A549 (cell line): ENCODE results near the gene AGRP. TPM values are rescaled to one million over a fixed set of nuclear protein-coding genes. Genes with fewer than 3 reads are reported as not detected.

Experiments used
- ATAC-seq, 2 experiments: fragments of 200-7000 bp in 1 of 2; fragments of >200 bp in 1 of 2; cut with Nextera tagmentation in 1 of 2; cut with Tn5 transposase in 1 of 2; 3 replicates each; pipeline versions ENCODE4 v1.8.0 to v1.9.1; 2018 to 2020; ENCODE audit warnings: mild to moderate bottlenecking in 1 of 2, moderate library complexity in 1 of 2
- CTCF ChIA-PET: fragments of 300-600 bp; sonication (Branson Sonifier 250); formaldehyde crosslinking; extraction: SDS; loops from one replicate; lab custom pipeline; 2021; ENCODE audit warnings: antibody characterized with exemption, inconsistent platforms; lab: Yijun Ruan, JAX
- POLR2A ChIA-PET: fragments of 350-600 bp; formaldehyde crosslinking; extraction: SDS; loops from one replicate; lab custom pipeline; 2021; ENCODE audit warnings: antibody characterized with exemption, inconsistent platforms; lab: Yijun Ruan, JAX
- DNase-seq, 2 experiments: peaks; one replicate each; pipeline versions ENCODE4 v3.0.0 to v3.0.0-alpha.2; 2011 to 2016; ENCODE audit warnings: low read depth in 1 of 2, low spot score in 1 of 2
- FAIRE-seq: peaks from 2 replicates; lab custom pipeline; 2011; peaks lifted over from hg19 to GRCh38; lab: Jason Lieb, UNC
- H3K27ac ChIP-seq, 2 experiments: fragments of >200 bp; sonication (Bioruptor Twin); formaldehyde crosslinking; 3 replicates each; pipeline ENCODE4 v1.5.1; 2016 to 2017
- H3K4me1 ChIP-seq: fragments of >200 bp; sonication (Bioruptor Twin); formaldehyde crosslinking; 3 replicates; pipeline ENCODE4 v1.6.1; 2016
- H3K4me2 ChIP-seq: fragments of >200 bp; sonication (Bioruptor Twin); formaldehyde crosslinking; 3 replicates; pipeline ENCODE4 v1.6.1; 2016
- H3K4me3 ChIP-seq: fragments of >200 bp; sonication (Bioruptor Twin); formaldehyde crosslinking; 3 replicates; pipeline ENCODE4 v1.5.1; 2016
- H3K9me3 ChIP-seq: fragments of >200 bp; sonication (Bioruptor Twin); formaldehyde crosslinking; 3 replicates; pipeline ENCODE4 v1.6.1; 2016
- CBX2 ChIP-seq: fragments of 200-600 bp; sonication (generic); IDR thresholded peaks from 2 replicates; pipeline ENCODE4 v1.6.1; 2016; ENCODE audit warnings: low read depth, mild to moderate bottlenecking, borderline replicate concordance
- EHF ChIP-seq: fragments of 250-450 bp; sonication (Bioruptor Pico); IDR thresholded peaks from 2 replicates; pipeline ENCODE4 v1.5.0; 2020; ENCODE audit warnings: mild to moderate bottlenecking
- EP300 ChIP-seq, 2 experiments: fragments of >200 bp; sonication (Bioruptor Twin); formaldehyde crosslinking; IDR thresholded peaks; 2 replicates in 1 of 2; 3 replicates in 1 of 2; pipeline ENCODE4 v1.6.1; 2016 to 2017
- HDAC2 ChIP-seq: fragments of 200-600 bp; sonication (generic); IDR thresholded peaks from 2 replicates; pipeline ENCODE4 v1.6.1; 2016
- HOXB5 ChIP-seq: fragments of 250-450 bp; sonication (Bioruptor Pico); IDR thresholded peaks from 2 replicates; pipeline ENCODE4 v1.5.0; 2020; ENCODE audit warnings: mild to moderate bottlenecking, moderate library complexity
- MAZ ChIP-seq: fragments of 150-350 bp; IDR thresholded peaks from 2 replicates; pipeline ENCODE4 v1.6.1; 2014; ENCODE audit warnings: antibody characterized with exemption, low read depth, low read length, borderline replicate concordance
- POLR2A ChIP-seq: IDR thresholded peaks from 2 replicates; pipeline ENCODE4 v1.6.1; 2012; ENCODE audit warnings: mild to moderate bottlenecking, low read length
- RAD21 ChIP-seq, 2 experiments: fragments of >200 bp in 1 of 2; sonication (Bioruptor Twin) in 1 of 2; formaldehyde crosslinking in 1 of 2; IDR thresholded peaks in 1 of 2; conservative IDR thresholded peaks in 1 of 2; 2 replicates in 1 of 2; 3 replicates in 1 of 2; pipeline ENCODE4 v1.6.1; 2012 to 2018; ENCODE audit warnings: inconsistent platforms in 1 of 2
- RARB ChIP-seq: fragments of 250-450 bp; sonication (Bioruptor Pico); IDR thresholded peaks from 2 replicates; pipeline ENCODE4 v1.8.0; 2021; ENCODE audit warnings: mild to moderate bottlenecking, moderate library complexity
- RFX5 ChIP-seq: fragments of 450-650 bp; IDR thresholded peaks from 2 replicates; pipeline ENCODE4 v1.7.1; 2014; ENCODE audit warnings: antibody characterized with exemption, mild to moderate bottlenecking, moderate library complexity
- SMC3 ChIP-seq: fragments of >200 bp; sonication (Bioruptor Twin); formaldehyde crosslinking; IDR thresholded peaks from 3 replicates; pipeline ENCODE4 v1.6.1; 2018; ENCODE audit warnings: inconsistent platforms
- ZFP36 ChIP-seq: fragments of 450-650 bp; IDR thresholded peaks from 2 replicates; pipeline ENCODE4 v1.6.1; 2014; ENCODE audit warnings: borderline replicate concordance; ENCODE audit not compliant: partially characterized antibody
- ZSCAN20 ChIP-seq: fragments of 250-450 bp; sonication (Bioruptor Pico); IDR thresholded peaks from 2 replicates; pipeline ENCODE4 v1.8.0; 2022; ENCODE audit warnings: mild to moderate bottlenecking, moderate library complexity
- WGBS: methylation state at CpG from one replicate; pipeline ENCODE4 v1.1.6; 2017; ENCODE audit errors: missing lambda C conversion rate; 5-methylcytosine and 5-hydroxymethylcytosine counted together
- polyA plus RNA-seq, 4 experiments: library from polyadenylated mRNA; depleted of rRNA in 3 of 4; stranded (reverse); fragments of >200 nt; fragmentation: RNase III in 1 of 4; extraction: RNeasy Plus Mini Kit Qiagen cat#74134 plus additional on column Dnase treatment in 1 of 4; gene quantifications; 2 replicates in 3 of 4; 3 replicates in 1 of 4; pipeline ENCODE4 v1.2.3, GENCODE V29; 2011 to 2017
- TF ChIP-seq, protein P1 (sequence below): fragments of 200-600 bp; sonication (generic); IDR thresholded peaks from 2 replicates; pipeline ENCODE4 v1.6.1; 2016; ENCODE audit warnings: antibody characterized with exemption, mild to moderate bottlenecking, moderate library complexity
- TF ChIP-seq, protein P2 (sequence below): fragments of >200 bp; sonication (Bioruptor Twin); formaldehyde crosslinking; IDR thresholded peaks from 3 replicates; pipeline ENCODE4 v1.5.1; 2016

AGRP gene
- polyA plus RNA-seq, 2 of the 4 experiments (the other 2 are of a cell fraction), result not detected

DNA sequence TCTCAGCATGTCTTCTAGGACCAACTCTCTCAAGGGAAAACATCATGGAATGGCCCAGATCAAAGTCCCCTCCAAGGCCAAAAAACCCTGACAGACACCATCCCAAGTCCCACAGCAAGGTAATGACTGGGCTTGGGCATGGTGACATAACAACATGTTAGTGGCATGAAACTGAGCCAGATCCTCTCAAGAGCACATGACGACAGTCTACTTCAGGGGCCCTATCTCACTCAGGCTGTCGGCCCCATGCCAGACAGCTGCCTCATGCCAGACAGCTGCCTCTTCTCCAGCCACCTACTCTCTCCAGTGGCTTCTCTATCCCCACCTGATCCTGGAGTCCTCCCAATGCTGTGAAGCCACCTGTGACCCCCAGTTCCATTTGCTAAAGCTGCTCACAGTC, 34.0 kb downstream of the AGRP start:
- Histone ChIP-seq H3K4me2 (no peak overlapping the region), H3K4me1 (peaks cover 20% of the 10 kb centered on the region), H3K9me3 (no peaks in the 10 kb centered on the region), H3K27ac (no peak overlapping the region), H3K4me3 (no peak overlapping the region)
- no peak for FAIRE-seq
- ChIA-PET CTCF (interaction anchor here (1.0 to 17.9 kb wide), 4 partner anchors 16 to 189 kb away, joined by 3 to 207 read pairs (median 20); no protein-coding TSS in a partner anchor), POLR2A (no interaction called here)
- no peak for DNase-seq
- WGBS, result 89% methylated on average over 2 of the region's 2 CpGs
- ATAC-seq, result no peak
- no peak for TF ChIP-seq POLR2A
- TF ChIP-seq, all 56 proteins: peak for 0

DNA sequence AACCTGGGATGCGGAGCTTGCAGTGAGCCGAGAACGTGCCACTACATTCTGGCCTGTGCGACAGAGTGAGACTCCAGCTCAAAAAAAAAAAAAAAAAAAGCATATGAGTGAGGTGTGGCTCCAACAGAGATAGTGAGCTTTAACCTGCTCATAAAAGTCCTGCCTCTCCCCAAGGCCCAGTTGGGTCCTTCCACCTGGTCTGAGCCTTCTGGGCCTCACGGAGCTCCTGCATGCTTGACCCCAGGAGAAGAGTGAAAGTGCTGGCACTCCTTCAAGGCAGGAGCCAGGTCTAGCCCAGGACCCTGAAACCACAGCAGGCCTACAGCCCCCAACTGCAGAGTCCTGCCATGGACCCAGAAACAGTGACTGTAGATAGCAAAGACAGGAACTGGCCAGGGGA, 34.8 kb downstream of the AGRP start:
- Histone ChIP-seq H3K4me3 (no peak overlapping the region), H3K4me1 (peaks cover 20% of the 10 kb centered on the region)
- POLR2A ChIA-PET, result no interaction called here
- WGBS, result 93% methylated on average over 5 of the region's 5 CpGs
- ATAC-seq, result no peak
- CTCF ChIA-PET, result interaction anchor here (0.6 to 17.9 kb wide), 10 partner anchors 9 to 182 kb away, joined by 3 to 207 read pairs (median 4); no protein-coding TSS in a partner anchor
- TF ChIP-seq HDAC2 (no peak), RARB (CRISPR knock-in tag) (no peak), MAZ (no peak), CBX2 (no peak), HOXB5 (CRISPR knock-in tag) (no peak), RFX5 (no peak), EP300 (IDR thresholded peaks at IDR 0.05) (no peak)
- TF ChIP-seq, protein P1, sequence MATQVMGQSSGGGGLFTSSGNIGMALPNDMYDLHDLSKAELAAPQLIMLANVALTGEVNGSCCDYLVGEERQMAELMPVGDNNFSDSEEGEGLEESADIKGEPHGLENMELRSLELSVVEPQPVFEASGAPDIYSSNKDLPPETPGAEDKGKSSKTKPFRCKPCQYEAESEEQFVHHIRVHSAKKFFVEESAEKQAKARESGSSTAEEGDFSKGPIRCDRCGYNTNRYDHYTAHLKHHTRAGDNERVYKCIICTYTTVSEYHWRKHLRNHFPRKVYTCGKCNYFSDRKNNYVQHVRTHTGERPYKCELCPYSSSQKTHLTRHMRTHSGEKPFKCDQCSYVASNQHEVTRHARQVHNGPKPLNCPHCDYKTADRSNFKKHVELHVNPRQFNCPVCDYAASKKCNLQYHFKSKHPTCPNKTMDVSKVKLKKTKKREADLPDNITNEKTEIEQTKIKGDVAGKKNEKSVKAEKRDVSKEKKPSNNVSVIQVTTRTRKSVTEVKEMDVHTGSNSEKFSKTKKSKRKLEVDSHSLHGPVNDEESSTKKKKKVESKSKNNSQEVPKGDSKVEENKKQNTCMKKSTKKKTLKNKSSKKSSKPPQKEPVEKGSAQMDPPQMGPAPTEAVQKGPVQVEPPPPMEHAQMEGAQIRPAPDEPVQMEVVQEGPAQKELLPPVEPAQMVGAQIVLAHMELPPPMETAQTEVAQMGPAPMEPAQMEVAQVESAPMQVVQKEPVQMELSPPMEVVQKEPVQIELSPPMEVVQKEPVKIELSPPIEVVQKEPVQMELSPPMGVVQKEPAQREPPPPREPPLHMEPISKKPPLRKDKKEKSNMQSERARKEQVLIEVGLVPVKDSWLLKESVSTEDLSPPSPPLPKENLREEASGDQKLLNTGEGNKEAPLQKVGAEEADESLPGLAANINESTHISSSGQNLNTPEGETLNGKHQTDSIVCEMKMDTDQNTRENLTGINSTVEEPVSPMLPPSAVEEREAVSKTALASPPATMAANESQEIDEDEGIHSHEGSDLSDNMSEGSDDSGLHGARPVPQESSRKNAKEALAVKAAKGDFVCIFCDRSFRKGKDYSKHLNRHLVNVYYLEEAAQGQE, result no peak
- TF ChIP-seq, all 56 proteins: peak for 0
- Histone ChIP-seq H3K4me2 (no peak overlapping the region), H3K9me3 (no peaks in the 10 kb centered on the region), H3K27ac (no peak overlapping the region)
- DNase-seq, result no peak
- no peak for FAIRE-seq

DNA sequence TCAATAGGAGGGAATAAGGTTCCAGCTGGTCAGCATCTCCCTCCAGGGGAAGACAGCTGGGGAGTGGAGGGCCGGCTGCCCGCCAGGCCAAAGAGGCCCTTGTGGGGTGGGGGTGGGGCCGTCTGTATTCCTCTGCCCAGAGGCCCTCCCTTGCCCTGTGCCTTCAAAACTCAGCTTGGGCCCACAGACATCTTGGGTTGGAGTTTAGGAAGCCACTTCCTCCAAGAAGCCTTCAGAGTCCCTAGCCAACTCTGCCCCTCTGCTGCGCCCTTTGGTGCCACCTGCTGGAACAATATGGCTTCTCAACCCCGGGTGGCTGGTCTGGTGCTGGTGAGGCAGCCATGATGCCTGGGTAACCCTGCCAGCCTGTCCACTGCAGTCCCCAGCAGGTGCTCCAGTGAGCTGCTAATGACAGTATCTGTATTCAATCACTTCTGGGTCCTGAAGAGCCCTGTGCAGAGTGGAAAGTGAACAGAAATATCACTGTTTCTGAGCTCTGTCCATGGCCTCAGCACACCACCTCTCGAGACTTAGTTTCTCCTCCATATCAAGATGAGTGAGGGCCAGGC, 35.8 kb downstream of the AGRP start:
- no peak overlapping the region for H3K4me2 ChIP-seq
- FAIRE-seq, result no peak

More for the DNA sequence above, 35.8 kb downstream of the AGRP start:
- ChIA-PET CTCF (interaction anchor here (0.5 to 17.9 kb wide), 24 partner anchors 9 to 777 kb away, joined by 3 to 207 read pairs (median 4); partner anchors contain the start of gene CARMIL2), POLR2A (no interaction called here)
- H3K4me3 ChIP-seq, result no peak overlapping the region
- H3K4me1 ChIP-seq, result peaks cover 20% of the 10 kb centered on the region
- H3K27ac ChIP-seq, result 0 out of 6 replicates have a peak overlapping the region, but pooled peaks of 1 of the 2 experiments have one; percentile 3
- TF ChIP-seq RAD21 (conservative IDR thresholded peaks at IDR 0.05 in 1 of 2, IDR thresholded peaks at IDR 0.05 in 1 of 2) (peak; percentile 48 to 58), EHF (CRISPR knock-in tag) (no peak), ZSCAN20 (no peak), ZFP36 (peak; percentile 57), SMC3 (peak; percentile 48)
- TF ChIP-seq, protein P2, sequence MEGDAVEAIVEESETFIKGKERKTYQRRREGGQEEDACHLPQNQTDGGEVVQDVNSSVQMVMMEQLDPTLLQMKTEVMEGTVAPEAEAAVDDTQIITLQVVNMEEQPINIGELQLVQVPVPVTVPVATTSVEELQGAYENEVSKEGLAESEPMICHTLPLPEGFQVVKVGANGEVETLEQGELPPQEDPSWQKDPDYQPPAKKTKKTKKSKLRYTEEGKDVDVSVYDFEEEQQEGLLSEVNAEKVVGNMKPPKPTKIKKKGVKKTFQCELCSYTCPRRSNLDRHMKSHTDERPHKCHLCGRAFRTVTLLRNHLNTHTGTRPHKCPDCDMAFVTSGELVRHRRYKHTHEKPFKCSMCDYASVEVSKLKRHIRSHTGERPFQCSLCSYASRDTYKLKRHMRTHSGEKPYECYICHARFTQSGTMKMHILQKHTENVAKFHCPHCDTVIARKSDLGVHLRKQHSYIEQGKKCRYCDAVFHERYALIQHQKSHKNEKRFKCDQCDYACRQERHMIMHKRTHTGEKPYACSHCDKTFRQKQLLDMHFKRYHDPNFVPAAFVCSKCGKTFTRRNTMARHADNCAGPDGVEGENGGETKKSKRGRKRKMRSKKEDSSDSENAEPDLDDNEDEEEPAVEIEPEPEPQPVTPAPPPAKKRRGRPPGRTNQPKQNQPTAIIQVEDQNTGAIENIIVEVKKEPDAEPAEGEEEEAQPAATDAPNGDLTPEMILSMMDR, result peak; percentile 58
- peak; percentile 64 to 77 for DNase-seq
- ATAC-seq, result peak; percentile 54 to 76; a peak in 4 of 6 replicates
- WGBS, result 60% methylated on average over 6 of the region's 6 CpGs
- H3K9me3 ChIP-seq, result no peaks in the 10 kb centered on the region
